ENCODE results near the gene ZNF428. TPM values are rescaled to one million over a fixed set of nuclear protein-coding genes. Genes with fewer than 3 reads are reported as not detected.

Gene ZNF428
- total and polyA plus RNA-seq, 2 of the 8 experiments (the other 6 are each of a cell fraction or from before 2014, with no cell fraction given) = 7.8 to 16.7 TPM

DNA sequence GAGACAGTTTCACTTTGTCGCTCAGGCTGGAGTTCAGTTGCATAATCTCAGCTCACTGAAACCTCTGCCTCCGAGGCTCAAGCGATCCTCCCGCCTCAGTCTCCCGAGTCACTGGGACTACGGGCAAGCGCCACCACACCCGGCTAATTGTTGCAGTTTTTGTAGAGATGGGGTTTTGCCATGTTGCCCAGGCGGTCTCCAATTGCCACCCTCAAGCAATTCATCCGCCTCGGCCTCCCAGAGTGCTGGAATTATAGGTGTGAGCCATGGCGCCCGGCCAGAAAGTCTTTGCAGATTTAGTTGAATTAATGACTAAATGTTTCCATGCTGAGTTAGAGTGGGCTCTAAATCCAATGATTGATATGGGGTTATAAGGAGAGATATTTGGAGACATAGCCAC is 24.8 kb upstream of the ZNF428 start:
- Histone ChIP-seq H2AFZ (ENCODE audit: low read length) (no peak overlapping the region), H3K79me1 (ENCODE audit: low read depth, low read length) (no peaks in the 10 kb centered on the region), H4K91ac (replicated peaks; ENCODE audit: insufficient read length, low read length) (no peak overlapping the region), H3K4ac (replicated peaks; ENCODE audit: insufficient read length, low read depth, low read length) (no peak overlapping the region), H4K8ac (ENCODE audit: extremely low read depth, insufficient read depth, low read length) (no peak overlapping the region), H3K36me3 (ENCODE audit: control insufficient read depth in 2 of 4, insufficient read depth in 4 of 4, low read length in 3 of 4) (peaks cover 4 to 10% (median 6%) of the 10 kb centered on the region in 4 experiments; a peak in 5 of 8 replicates), H3K4me2 (ENCODE audit: insufficient read depth in 1 of 2, low read depth in 2 of 2, low read length in 2 of 2) (no peak overlapping the region), H3K56ac (replicated peaks; ENCODE audit: insufficient read length, low read depth, low read length) (no peak overlapping the region), H3K27ac (ENCODE audit: low read depth, low read length) (no peak overlapping the region), H2BK20ac (ENCODE audit: low read length) (no peak overlapping the region), H4K5ac (ENCODE audit: insufficient read length, low read depth, low read length) (no peak overlapping the region), H3K9ac (replicated peaks in 1 of 4; ENCODE audit: extremely low read depth in 1 of 4, low read depth in 3 of 4, low read length in 3 of 4) (no peak overlapping the region), H2AK5ac (ENCODE audit: low read depth, low read length) (no peak overlapping the region), H2BK5ac (ENCODE audit: low read depth, low read length) (no peak overlapping the region), H3K23ac (ENCODE audit: insufficient read length) (no peak overlapping the region), H2BK120ac (replicated peaks; ENCODE audit: low read depth, low read length) (no peak overlapping the region), H3K79me2 (ENCODE audit: control insufficient read depth in 1 of 2, insufficient read depth in 2 of 2, low read length in 2 of 2) (no peaks in the 10 kb centered on the region), H3K9me3 (ENCODE audit: insufficient read depth in 2 of 2, low read depth in 1 of 2, low read length in 1 of 2) (no peaks in the 10 kb centered on the region; a peak in 1 of 4 replicates), H3K4me1 (replicated peaks in 1 of 4; ENCODE audit: control insufficient read depth in 3 of 4, insufficient read depth in 4 of 4, low read length in 3 of 4) (peaks cover 0 to 8% (median 1%) of the 10 kb centered on the region in 4 experiments; a peak in 1 of 7 replicates), H2BK12ac (ENCODE audit: low read depth, low read length) (no peak overlapping the region), H4K20me1 (replicated peaks in 1 of 2; ENCODE audit: control insufficient read depth in 1 of 2, insufficient read depth in 2 of 2, low read length in 2 of 2) (no peaks in the 10 kb centered on the region), H3K27me3 (replicated peaks in 1 of 4; ENCODE audit: control insufficient read depth in 3 of 4, extremely low read depth in 1 of 4, insufficient read depth in 3 of 4, low read length in 3 of 4) (peaks cover 6 to 25% (median 17%) of the 10 kb centered on the region in 4 experiments; a peak in 6 of 7 replicates), H3K18ac (ENCODE audit: extremely low read depth, low read length) (no peak overlapping the region), H2BK15ac (ENCODE audit: low read length) (no peak overlapping the region), H3K4me3 (ENCODE audit: extremely low read depth in 1 of 4, insufficient read depth in 2 of 4, low read depth in 3 of 4, low read length in 4 of 4) (no peak overlapping the region), H3K14ac (ENCODE audit: insufficient read length) (no peak overlapping the region), H3K23me2 (ENCODE audit: low read depth, low read length) (peaks cover 7% of the 10 kb centered on the region)
- TF ChIP-seq, protein P1, sequence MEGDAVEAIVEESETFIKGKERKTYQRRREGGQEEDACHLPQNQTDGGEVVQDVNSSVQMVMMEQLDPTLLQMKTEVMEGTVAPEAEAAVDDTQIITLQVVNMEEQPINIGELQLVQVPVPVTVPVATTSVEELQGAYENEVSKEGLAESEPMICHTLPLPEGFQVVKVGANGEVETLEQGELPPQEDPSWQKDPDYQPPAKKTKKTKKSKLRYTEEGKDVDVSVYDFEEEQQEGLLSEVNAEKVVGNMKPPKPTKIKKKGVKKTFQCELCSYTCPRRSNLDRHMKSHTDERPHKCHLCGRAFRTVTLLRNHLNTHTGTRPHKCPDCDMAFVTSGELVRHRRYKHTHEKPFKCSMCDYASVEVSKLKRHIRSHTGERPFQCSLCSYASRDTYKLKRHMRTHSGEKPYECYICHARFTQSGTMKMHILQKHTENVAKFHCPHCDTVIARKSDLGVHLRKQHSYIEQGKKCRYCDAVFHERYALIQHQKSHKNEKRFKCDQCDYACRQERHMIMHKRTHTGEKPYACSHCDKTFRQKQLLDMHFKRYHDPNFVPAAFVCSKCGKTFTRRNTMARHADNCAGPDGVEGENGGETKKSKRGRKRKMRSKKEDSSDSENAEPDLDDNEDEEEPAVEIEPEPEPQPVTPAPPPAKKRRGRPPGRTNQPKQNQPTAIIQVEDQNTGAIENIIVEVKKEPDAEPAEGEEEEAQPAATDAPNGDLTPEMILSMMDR (IDR thresholded peaks at IDR 0.05; ENCODE audit: control extremely low read depth in 1 of 3, insufficient read depth in 1 of 3, low read depth in 1 of 3, low read length in 3 of 3) = no peak
- TF ChIP-seq CHD1 (IDR thresholded peaks at IDR 0.05; ENCODE audit: low read depth, low read length) = no peak
- no peak for TF ChIP-seq SP1 (IDR thresholded peaks at IDR 0.05; ENCODE audit: low read depth, low read length)
- no peak for TF ChIP-seq RFX5 (IDR thresholded peaks at IDR 0.05; ENCODE audit: borderline replicate concordance, low read depth, low read length)
- TF ChIP-seq POLR2A (IDR thresholded peaks at IDR 0.05; ENCODE audit: control extremely low read depth in 1 of 2, low read depth in 2 of 2, low read length in 2 of 2) = no peak
- TF ChIP-seq SIX5 (IDR thresholded peaks at IDR 0.05; ENCODE audit: low read depth, low read length) = no peak
- TF ChIP-seq NRF1 (IDR thresholded peaks at IDR 0.05; ENCODE audit: low read depth, low read length) = no peak
- no peak for TF ChIP-seq EZH2 (IDR thresholded peaks at IDR 0.05; ENCODE audit: low read depth, low read length, severe bottlenecking)
- TF ChIP-seq ASH2L (IDR thresholded peaks at IDR 0.05; ENCODE audit: low read length) = no peak
- TF ChIP-seq EGR1 (IDR thresholded peaks at IDR 0.05; ENCODE audit: borderline replicate concordance, low read depth, low read length) = no peak
- no peak for TF ChIP-seq TBP (IDR thresholded peaks at IDR 0.05; ENCODE audit: low read depth, low read length)
- TF ChIP-seq SUZ12 (IDR thresholded peaks at IDR 0.05; ENCODE audit: low read length) = no peak
- FAIRE-seq = no peak
- ChIA-PET POLR2A (ENCODE audit: partially characterized antibody) (no interaction called here), CTCF (ENCODE audit: partially characterized antibody) (interaction anchor here (0.6 to 1.4 kb wide), 2 partner anchors 22 to 50 kb away, joined by 3 to 5 read pairs; no protein-coding TSS in a partner anchor)
- WGBS, 2 experiments (ENCODE audit: extremely low coverage in 1 of 2, insufficient coverage in 1 of 2, insufficient read length in 1 of 2, insufficient replicate concordance in 2 of 2, low coverage in 1 of 2, low lambda C conversion rate in 2 of 2, missing lambda C conversion rate in 1 of 2) = 91% methylated on average over 13 of the region's 13 CpGs; no CpG with 5 or more reads in 1 of the 2 experiments
- DNase-seq (ENCODE audit: low read depth in 1 of 2, low spot score in 2 of 2) = no peak
